ENCODE measurements around the gene PPM1F.

The PPM1F gene

GRCh38 chr22:21966643-21967516, 14.2 kb upstream of the PPM1F start:
- DNase-seq (ENCODE audit: low spot score) = no peak
- ATAC-seq (ENCODE audit: low read depth) = no peak
- TF ChIP-seq, protein P1, sequence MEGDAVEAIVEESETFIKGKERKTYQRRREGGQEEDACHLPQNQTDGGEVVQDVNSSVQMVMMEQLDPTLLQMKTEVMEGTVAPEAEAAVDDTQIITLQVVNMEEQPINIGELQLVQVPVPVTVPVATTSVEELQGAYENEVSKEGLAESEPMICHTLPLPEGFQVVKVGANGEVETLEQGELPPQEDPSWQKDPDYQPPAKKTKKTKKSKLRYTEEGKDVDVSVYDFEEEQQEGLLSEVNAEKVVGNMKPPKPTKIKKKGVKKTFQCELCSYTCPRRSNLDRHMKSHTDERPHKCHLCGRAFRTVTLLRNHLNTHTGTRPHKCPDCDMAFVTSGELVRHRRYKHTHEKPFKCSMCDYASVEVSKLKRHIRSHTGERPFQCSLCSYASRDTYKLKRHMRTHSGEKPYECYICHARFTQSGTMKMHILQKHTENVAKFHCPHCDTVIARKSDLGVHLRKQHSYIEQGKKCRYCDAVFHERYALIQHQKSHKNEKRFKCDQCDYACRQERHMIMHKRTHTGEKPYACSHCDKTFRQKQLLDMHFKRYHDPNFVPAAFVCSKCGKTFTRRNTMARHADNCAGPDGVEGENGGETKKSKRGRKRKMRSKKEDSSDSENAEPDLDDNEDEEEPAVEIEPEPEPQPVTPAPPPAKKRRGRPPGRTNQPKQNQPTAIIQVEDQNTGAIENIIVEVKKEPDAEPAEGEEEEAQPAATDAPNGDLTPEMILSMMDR (IDR thresholded peaks at IDR 0.05; ENCODE audit: poor library complexity, severe bottlenecking) = no peak
- Histone ChIP-seq H3K27me3 (ENCODE audit: insufficient read depth, poor library complexity, severe bottlenecking) (no peaks in the 10 kb centered on the region), H3K4me3 (ENCODE audit: severe bottlenecking) (no peak overlapping the region), H3K9me3 (ENCODE audit: severe bottlenecking) (no peaks in the 10 kb centered on the region), H3K36me3 (ENCODE audit: low read depth) (peaks cover 72% of the 10 kb centered on the region), H3K27ac (ENCODE audit: poor library complexity, severe bottlenecking) (no peak overlapping the region), H3K4me1 (ENCODE audit: insufficient read depth, poor library complexity, severe bottlenecking) (no peaks in the 10 kb centered on the region)

GRCh38 chr22:21965762-21966288, 13.2 kb upstream of the PPM1F start:
- Histone ChIP-seq H3K27ac (ENCODE audit: poor library complexity, severe bottlenecking) (no peak overlapping the region), H3K4me1 (ENCODE audit: insufficient read depth, poor library complexity, severe bottlenecking) (no peaks in the 10 kb centered on the region), H3K36me3 (ENCODE audit: low read depth) (peaks cover 62% of the 10 kb centered on the region), H3K9me3 (ENCODE audit: severe bottlenecking) (no peaks in the 10 kb centered on the region), H3K4me3 (ENCODE audit: severe bottlenecking) (no peak overlapping the region), H3K27me3 (ENCODE audit: insufficient read depth, poor library complexity, severe bottlenecking) (no peaks in the 10 kb centered on the region)
- TF ChIP-seq, protein P1 (IDR thresholded peaks at IDR 0.05; ENCODE audit: poor library complexity, severe bottlenecking) = no peak
- no peak for DNase-seq (ENCODE audit: low spot score)
- ATAC-seq (ENCODE audit: low read depth) = no peak

- Histone ChIP-seq H3K27ac (ENCODE audit: poor library complexity, severe bottlenecking) (no peak overlapping the region), H3K27me3 (ENCODE audit: insufficient read depth, poor library complexity, severe bottlenecking) (no peaks in the 10 kb centered on the region), H3K9me3 (ENCODE audit: severe bottlenecking) (no peaks in the 10 kb centered on the region), H3K36me3 (ENCODE audit: low read depth) (peaks cover 57% of the 10 kb centered on the region), H3K4me3 (ENCODE audit: severe bottlenecking) (no peak overlapping the region), H3K4me1 (ENCODE audit: insufficient read depth, poor library complexity, severe bottlenecking) (no peaks in the 10 kb centered on the region)
- ATAC-seq (ENCODE audit: low read depth) = no peak
- TF ChIP-seq, protein P1 (IDR thresholded peaks at IDR 0.05; ENCODE audit: poor library complexity, severe bottlenecking) = no peak
- DNase-seq (ENCODE audit: low spot score) = no peak
Observed at GRCh38 chr22:21964918-21965484, 12.4 kb upstream of the PPM1F start.

GRCh38 chr22:21964234-21964633, 11.6 kb upstream of the PPM1F start:
- Histone ChIP-seq H3K27ac (ENCODE audit: poor library complexity, severe bottlenecking) (no peak overlapping the region), H3K4me3 (ENCODE audit: severe bottlenecking) (no peak overlapping the region), H3K36me3 (ENCODE audit: low read depth) (peaks cover 52% of the 10 kb centered on the region), H3K27me3 (ENCODE audit: insufficient read depth, poor library complexity, severe bottlenecking) (no peaks in the 10 kb centered on the region), H3K4me1 (ENCODE audit: insufficient read depth, poor library complexity, severe bottlenecking) (no peaks in the 10 kb centered on the region), H3K9me3 (ENCODE audit: severe bottlenecking) (no peaks in the 10 kb centered on the region)
- DNase-seq (ENCODE audit: low spot score) (no peak), ATAC-seq (ENCODE audit: low read depth) (no peak)
- TF ChIP-seq, protein P1 (IDR thresholded peaks at IDR 0.05; ENCODE audit: poor library complexity, severe bottlenecking) = no peak
